OCI-LY1 (cell line): ENCODE data around the gene INTS6L.

Experiments
- CTCF ChIP-seq: fragments of 200-600 bp; sonication (generic), shearing (Covaris generic); IDR thresholded peaks from 2 replicates; pipeline ENCODE4 v1.5.1; 2017; ENCODE audit warnings: mild to moderate bottlenecking, antibody characterized with exemption, low read length, moderate library complexity, mixed read lengths
- EZH2 ChIP-seq: fragments of 200-600 bp; sonication (generic), shearing (Covaris generic); IDR thresholded peaks from 2 replicates; pipeline ENCODE4 v1.8.0; 2017; ENCODE audit warnings: borderline replicate concordance, mixed run types, mild to moderate bottlenecking, antibody characterized with exemption, low read length, moderate library complexity, mixed read lengths

DNA sequence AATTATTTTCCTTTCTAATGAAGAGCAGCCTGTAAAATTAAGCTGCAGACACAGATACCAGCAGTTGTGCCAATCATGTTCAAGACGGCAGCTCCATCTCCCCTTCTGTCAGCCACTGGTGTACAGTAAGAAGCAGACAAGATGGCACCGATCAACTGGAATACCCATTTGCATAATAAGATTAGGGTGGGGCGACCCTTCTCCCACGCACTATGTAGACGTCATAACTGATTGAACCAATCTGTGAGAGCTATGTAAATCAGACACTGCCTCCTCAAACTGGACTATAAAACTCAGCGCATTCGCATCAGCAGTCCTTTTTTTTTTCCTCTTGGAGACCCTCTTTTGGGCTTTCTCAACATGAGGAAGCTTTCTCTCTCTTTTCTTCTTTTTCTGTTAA lies 40.4 kb upstream of the INTS6L start:
- no peak for TF ChIP-seq EZH2
- no peak for TF ChIP-seq CTCF
